Large intestine (tissue), 3 donors: ENCODE measurements around the gene ST3GAL3. TPM values are rescaled to one million over a fixed set of nuclear protein-coding genes. Genes with fewer than 3 reads are reported as not detected.
A peak's percentile ranks its signal among the peaks of the same experiment; 100 is the strongest.

ENCODE experiments used
- DNase-seq, 2 donors: peaks; one replicate each; pipeline versions ENCODE4 v3.0.0 to v3.0.0-alpha.2; 2013
- H3K27ac ChIP-seq: one replicate; pipeline ENCODE4 v1.5.1; 2013; ENCODE audit warnings: low read length
- H3K27me3 ChIP-seq: 2 replicates; pipeline ENCODE4 v1.6.1; 2013; ENCODE audit warnings: low read length; ENCODE audit not compliant: control insufficient read depth, insufficient read depth
- H3K36me3 ChIP-seq: 2 replicates; pipeline ENCODE4 v1.6.1; 2013; ENCODE audit warnings: low read length; ENCODE audit not compliant: control insufficient read depth, insufficient read depth
- H3K4me1 ChIP-seq: one replicate; pipeline ENCODE4 v1.6.1; 2013; ENCODE audit warnings: low read length; ENCODE audit not compliant: control insufficient read depth, insufficient read depth
- H3K4me3 ChIP-seq: one replicate; pipeline ENCODE4 v1.5.1; 2013; ENCODE audit warnings: low read length
- H3K9me3 ChIP-seq: one replicate; pipeline ENCODE4 v1.6.1; 2013; ENCODE audit warnings: mild to moderate bottlenecking, low read depth, low read length, moderate library complexity; ENCODE audit not compliant: control insufficient read depth
- WGBS: methylation state at CpG from one replicate; pipeline ENCODE4 v1.1.5; 2013; ENCODE audit warnings: low lambda C conversion rate; ENCODE audit not compliant: insufficient coverage; 5-methylcytosine and 5-hydroxymethylcytosine counted together
- polyA plus RNA-seq: library from polyadenylated mRNA; unstranded; fragments of 120-200 nt; gene quantifications from one replicate; pipeline ENCODE4 v1.2.1, GENCODE V29; 2013

The ST3GAL3 gene
- polyA plus RNA-seq, 1 donor, result 7.7 TPM

DNA sequence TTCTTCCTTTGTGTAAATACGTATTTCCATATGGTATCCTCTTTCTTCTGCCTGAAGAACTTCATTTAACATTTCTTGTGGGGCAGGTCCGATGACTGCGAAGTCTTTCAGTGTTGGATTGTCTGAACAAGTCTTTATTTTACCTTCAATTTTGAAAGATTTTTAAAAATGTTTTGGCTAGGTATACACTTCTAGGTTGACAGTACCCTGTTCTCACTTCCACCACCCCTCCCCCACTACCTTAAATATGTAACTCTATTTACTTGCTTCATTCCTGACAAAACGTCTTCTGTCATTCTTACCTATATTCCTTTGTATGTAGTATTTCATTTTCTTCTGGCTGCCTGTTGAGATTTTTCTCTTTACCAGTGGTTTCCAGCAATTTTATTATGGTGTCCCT lies 140.5 kb downstream of the ST3GAL3 start:
- no peak for DNase-seq
- H3K4me1 ChIP-seq, result peaks cover 5% of the 10 kb centered on the region
- H3K27ac ChIP-seq, result no peak overlapping the region
- no peaks in the 10 kb centered on the region for H3K27me3 ChIP-seq
- WGBS, result 89% methylated on average over 3 of the region's 4 CpGs
- no peak overlapping the region for H3K4me3 ChIP-seq
- peaks cover 3% of the 10 kb centered on the region for H3K9me3 ChIP-seq
- H3K36me3 ChIP-seq, result no peaks in the 10 kb centered on the region

DNA sequence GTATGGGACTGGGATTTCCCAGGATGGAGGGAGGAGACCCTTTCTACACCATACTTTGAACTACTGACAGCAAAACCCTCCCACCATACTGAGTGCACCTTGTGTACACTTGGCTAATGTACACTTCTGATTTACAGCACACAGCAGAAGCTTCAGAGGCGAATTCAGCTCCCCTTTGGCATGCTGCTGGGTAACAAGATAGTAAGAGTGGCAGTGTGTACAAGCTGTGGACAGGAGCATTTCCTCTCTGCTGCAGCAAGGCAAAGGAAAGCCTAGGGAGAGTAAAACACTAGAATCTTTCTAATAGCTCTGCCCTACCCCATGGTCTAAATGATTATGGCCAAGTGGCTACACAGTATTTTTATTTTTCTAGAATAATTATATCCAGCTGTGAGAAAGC lies 142.3 kb downstream of the ST3GAL3 start:
- WGBS, result no CpG with 5 or more reads among the region's 1 CpG
- Histone ChIP-seq H3K4me1 (no peaks in the 10 kb centered on the region), H3K36me3 (no peaks in the 10 kb centered on the region), H3K4me3 (no peak overlapping the region), H3K27ac (no peak overlapping the region), H3K27me3 (no peaks in the 10 kb centered on the region), H3K9me3 (no peaks in the 10 kb centered on the region)
- no peak for DNase-seq

DNA sequence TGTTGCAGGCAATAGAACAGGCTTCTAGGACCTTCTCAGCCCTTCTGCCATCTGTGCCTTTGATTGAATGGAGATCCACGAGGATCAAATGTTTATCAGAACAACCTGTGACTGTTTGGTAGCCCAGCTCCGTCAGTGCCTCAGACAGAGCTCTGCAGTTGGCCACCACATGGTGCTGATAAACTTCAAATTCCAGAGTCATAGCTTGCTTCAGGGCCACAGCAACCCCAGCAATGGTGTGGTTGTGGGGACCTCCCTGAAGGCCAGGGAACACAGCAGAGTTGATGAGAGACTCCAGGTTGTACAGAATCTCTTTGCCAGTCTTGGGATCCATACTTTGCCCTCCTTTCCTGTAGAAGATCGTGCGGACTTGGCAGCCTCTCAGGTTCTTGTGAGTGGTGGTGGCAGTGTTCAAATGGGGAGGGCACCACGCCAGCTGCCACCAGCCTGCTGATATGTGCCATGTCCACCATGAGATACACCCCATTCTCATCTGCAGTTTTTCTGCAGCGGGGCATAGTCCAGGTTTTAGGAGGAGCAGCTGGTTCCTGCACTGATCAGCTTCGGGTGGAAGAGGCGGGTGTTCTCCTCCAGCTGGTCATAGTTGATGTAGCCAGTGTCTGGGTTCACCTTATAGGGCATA lies 143.4 kb downstream of the ST3GAL3 start:
- no CpG with 5 or more reads among the region's 8 CpGs for WGBS
- DNase-seq, result no peak
- no peaks in the 10 kb centered on the region for H3K36me3 ChIP-seq
- no peaks in the 10 kb centered on the region for H3K27me3 ChIP-seq
- no peaks in the 10 kb centered on the region for H3K4me1 ChIP-seq
- H3K4me3 ChIP-seq, result no peak overlapping the region
- H3K27ac ChIP-seq, result no peak overlapping the region
- H3K9me3 ChIP-seq, result no peaks in the 10 kb centered on the region

DNA sequence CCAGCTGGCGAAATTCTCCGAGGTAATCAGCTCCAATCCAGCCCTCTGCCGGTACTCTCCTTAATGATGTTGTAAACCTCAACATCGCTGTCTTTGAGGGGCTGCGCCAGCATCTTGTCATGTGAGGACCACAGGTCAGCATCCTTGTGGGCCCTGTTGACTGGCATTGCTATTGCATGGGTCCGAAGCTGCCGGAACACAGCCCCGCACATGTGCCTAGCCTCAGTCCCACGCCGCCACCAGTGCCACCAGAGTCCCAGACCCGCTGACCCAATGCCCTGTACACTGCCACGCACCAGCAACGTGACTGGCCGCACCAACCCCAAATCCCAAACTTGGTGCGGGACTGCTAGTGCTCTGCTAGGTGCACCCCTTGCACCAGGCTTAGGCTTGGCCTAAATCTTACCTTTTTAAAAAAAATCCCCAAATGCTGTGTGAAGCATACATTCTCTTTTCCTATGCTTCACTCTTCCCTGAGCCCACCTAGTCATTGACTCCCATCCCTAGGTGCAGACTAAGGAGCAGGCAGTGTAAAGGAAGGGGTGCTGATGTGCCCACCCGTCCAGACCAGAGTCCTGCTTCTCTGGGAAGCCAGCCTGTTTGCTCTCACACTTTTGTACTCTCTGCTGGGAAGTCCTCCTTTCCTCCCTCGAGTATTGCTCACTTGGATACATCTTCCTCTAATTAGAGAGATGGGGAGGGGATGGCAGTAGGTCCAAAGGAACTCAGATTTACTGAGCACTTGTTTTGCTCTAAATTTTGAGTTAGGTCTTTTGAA lies 144.4 kb downstream of the ST3GAL3 start:
- WGBS, result no CpG with 5 or more reads among the region's 17 CpGs
- no peaks in the 10 kb centered on the region for H3K9me3 ChIP-seq

DNA sequence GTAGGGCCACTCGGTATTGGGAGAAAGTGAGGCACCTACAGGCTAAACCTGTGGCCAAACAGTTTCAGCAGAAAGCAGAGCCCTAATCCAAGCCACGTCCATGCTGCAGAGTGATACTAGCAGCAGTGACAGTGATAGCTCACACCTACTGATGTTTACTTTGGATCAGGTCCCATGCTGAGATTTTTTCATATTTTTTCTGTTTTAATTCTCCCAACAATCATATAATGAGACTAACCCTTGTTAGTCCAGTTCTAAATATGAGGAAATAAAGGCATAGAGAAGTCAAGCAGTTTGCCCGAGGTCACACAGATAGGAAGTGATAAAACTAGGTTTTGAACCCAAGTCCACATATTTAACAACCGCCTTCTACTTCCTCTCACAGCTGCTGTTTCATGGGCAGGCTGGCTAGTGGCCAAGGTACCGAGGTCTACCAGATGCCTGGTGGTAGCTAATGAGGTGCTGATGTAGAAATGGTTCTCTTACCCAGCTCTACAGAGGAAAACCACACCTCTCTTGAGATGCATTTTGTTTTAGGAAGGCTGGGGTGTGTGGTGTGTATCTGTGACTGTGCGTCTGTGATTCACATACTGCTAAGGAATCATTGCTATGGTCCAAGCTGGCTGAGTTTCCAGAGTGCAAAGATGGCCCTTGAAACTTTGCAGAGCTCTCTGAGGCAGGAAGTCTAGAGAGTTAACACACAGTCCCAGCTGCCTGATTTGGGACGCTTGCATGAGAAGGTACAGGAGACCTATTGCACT lies 146.0 kb downstream of the ST3GAL3 start:
- Histone ChIP-seq H3K4me3 (no peak overlapping the region), H3K4me1 (no peaks in the 10 kb centered on the region), H3K27me3 (no peaks in the 10 kb centered on the region), H3K36me3 (no peaks in the 10 kb centered on the region), H3K9me3 (no peaks in the 10 kb centered on the region), H3K27ac (no peak overlapping the region)
- DNase-seq, result peak; percentile 18 to 39
- no CpG with 5 or more reads among the region's 7 CpGs for WGBS

More for the DNA sequence above, 144.4 kb downstream of the ST3GAL3 start:
- H3K4me1 ChIP-seq, result no peaks in the 10 kb centered on the region
- no peak overlapping the region for H3K4me3 ChIP-seq
- H3K27ac ChIP-seq, result no peak overlapping the region
- H3K36me3 ChIP-seq, result no peaks in the 10 kb centered on the region
- no peaks in the 10 kb centered on the region for H3K27me3 ChIP-seq
- no peak for DNase-seq

DNA sequence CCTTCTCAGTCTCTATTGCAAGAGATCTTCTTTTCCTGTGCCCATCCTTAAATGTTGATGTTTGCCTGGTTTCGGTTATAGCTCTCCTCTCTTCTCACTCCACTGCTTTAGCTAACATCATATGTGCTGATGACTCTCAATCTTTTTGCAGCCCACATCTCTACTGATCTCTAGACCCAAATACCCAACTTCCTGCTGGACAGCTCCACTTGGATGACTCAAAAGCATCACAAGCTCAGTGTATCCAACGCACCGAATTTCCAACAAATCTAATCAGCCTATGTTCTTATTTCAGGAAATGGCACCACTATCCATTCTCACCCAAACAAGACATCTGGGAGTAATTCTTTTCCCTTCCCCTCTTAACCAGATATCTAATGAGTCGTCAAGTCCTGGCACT lies 147.1 kb downstream of the ST3GAL3 start:
- Histone ChIP-seq H3K27ac (no peak overlapping the region), H3K4me1 (no peaks in the 10 kb centered on the region), H3K36me3 (no peaks in the 10 kb centered on the region), H3K9me3 (no peaks in the 10 kb centered on the region), H3K27me3 (no peaks in the 10 kb centered on the region), H3K4me3 (no peak overlapping the region)
- 100% methylated on average over 1 of the region's 4 CpGs for WGBS
- DNase-seq, result no peak

DNA sequence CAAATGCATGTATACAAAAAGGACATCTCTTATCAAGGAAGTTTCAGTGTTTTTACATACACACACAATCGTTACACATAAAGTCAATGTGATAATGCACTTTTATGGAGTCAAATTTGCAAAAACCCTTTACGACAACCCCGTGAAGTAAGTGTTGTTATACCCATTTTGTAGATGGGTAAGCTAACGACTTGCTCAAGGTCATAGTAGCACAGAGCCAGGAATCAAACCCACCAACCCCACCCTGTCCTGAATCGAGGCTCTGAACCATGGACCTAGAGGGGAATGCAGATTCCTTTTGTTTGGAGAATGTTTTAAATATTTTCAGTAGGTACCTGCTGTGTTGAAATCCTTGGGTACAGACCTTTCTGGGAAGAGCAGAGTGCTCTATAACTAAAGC lies 148.9 kb downstream of the ST3GAL3 start:
- no peak for DNase-seq
- H3K27ac ChIP-seq, result no peak overlapping the region
- H3K4me1 ChIP-seq, result no peaks in the 10 kb centered on the region
- H3K27me3 ChIP-seq, result no peaks in the 10 kb centered on the region
- WGBS, result no CpG with 5 or more reads among the region's 5 CpGs
- H3K4me3 ChIP-seq, result no peak overlapping the region
- H3K36me3 ChIP-seq, result no peaks in the 10 kb centered on the region
- H3K9me3 ChIP-seq, result no peaks in the 10 kb centered on the region

DNA sequence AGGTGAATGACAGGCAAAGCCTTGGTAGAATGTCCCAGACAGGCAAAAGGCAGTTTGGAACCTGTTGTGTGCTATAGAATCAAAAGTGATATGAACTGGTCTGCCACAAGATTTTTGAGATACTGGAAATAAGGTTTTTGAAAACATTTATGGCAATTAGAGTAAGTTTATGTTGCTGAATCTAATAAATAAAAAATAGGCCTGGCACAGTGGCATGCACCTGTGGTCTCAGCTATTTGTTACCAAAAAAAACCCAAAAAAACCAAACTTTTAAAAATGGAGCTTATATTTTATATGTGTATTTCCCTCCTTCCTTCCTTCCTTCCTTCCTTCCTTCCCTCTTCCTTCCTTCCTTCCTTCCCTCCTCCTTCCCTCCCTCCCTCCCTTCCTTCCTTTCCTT lies 149.8 kb downstream of the ST3GAL3 start:
- Histone ChIP-seq H3K4me1 (no peaks in the 10 kb centered on the region), H3K4me3 (no peak overlapping the region), H3K36me3 (no peaks in the 10 kb centered on the region), H3K27me3 (no peaks in the 10 kb centered on the region), H3K27ac (no peak overlapping the region), H3K9me3 (no peaks in the 10 kb centered on the region)
- no peak for DNase-seq

DNA sequence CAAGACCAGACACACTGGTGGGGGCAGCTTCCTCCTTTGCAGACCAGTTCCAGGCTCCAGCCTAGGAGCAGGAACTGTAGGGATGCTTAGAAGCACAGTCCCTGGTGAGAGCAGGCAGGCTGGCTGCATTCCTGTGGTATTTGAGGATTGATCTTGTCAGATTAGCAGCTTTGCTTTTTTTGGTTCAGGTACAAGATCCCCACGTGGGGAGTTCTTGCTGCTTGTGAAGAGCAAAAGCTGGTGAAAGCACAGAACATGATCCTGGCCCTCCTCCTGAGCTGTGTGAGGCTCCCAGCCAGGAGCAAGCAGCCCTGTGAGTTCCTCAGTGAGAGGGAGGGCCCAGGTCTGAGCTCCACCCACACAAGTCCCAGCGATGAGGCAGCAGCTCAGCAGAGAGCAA lies 151.0 kb downstream of the ST3GAL3 start:
- Histone ChIP-seq H3K9me3 (no peaks in the 10 kb centered on the region), H3K36me3 (no peaks in the 10 kb centered on the region), H3K4me3 (no peak overlapping the region), H3K4me1 (no peaks in the 10 kb centered on the region), H3K27ac (no peak overlapping the region), H3K27me3 (no peaks in the 10 kb centered on the region)
- DNase-seq, result no peak
- no CpG with 5 or more reads among the region's 2 CpGs for WGBS

DNA sequence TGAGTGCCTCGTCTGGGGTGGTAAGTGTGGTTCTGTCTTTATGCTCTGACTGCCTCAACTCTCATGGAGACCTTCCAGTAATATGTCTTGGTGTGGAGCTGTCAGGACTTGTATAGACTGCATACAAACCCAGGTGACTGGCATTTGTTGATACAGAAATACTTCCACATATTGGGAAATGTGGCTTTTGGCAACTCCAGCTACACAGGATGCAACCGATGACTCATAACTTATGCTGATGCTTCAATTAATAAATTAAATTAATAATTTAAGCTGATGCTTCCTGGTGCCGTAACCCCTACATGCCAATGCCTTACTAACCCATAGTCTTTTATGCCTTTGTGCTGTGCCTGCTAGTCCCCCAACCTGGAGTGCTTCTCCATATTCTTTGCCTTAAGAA lies 154.0 kb downstream of the ST3GAL3 start:
- Histone ChIP-seq H3K4me3 (no peak overlapping the region), H3K4me1 (no peaks in the 10 kb centered on the region), H3K27ac (no peak overlapping the region), H3K9me3 (no peaks in the 10 kb centered on the region), H3K27me3 (no peaks in the 10 kb centered on the region), H3K36me3 (no peaks in the 10 kb centered on the region)
- no peak for DNase-seq
- WGBS, result no CpG with 5 or more reads among the region's 3 CpGs
